HG03045 (cell line): ENCODE data around the gene HFE.
"Not testable (repeated sequence)": the region's sequence is repeated elsewhere in the genome, so short reads cannot be mapped to it uniquely, and the experiment has no call there.

Experiments
- ATAC-seq: cut with Tn5 transposase; IDR thresholded peaks from one replicate; pipeline ENCODE4 v1.9.1; 2021; ENCODE audit warnings: mild to moderate bottlenecking, moderate library complexity; ENCODE audit not compliant: unreplicated experiment

HFE gene

GRCh38 chr6:26087284-26088115 lies at the start of gene HFE:
Gene HFE (plus strand): TSS chr6:26087429. CDS start chr6:26087441, 12 bp downstream.
- ATAC-seq: no peak

- no peak for ATAC-seq
Observed at GRCh38 chr6:26041946-26042345, 45.3 kb upstream of the HFE start.

GRCh38 chr6:26043384-26044139 lies 43.7 kb upstream of the HFE start:
- peak; percentile 62 for ATAC-seq

GRCh38 chr6:26044140-26045064 lies 42.8 kb upstream of the HFE start:
- no peak for ATAC-seq

- ATAC-seq: peak; percentile 59
Observed at GRCh38 chr6:26045065-26045927, 41.9 kb upstream of the HFE start.

- ATAC-seq: no peak
Observed at GRCh38 chr6:26045928-26046368, 41.3 kb upstream of the HFE start.

GRCh38 chr6:26047329-26047728 lies 39.9 kb upstream of the HFE start:
- not testable (repeated sequence) for ATAC-seq

GRCh38 chr6:26048590-26048989 lies 38.6 kb upstream of the HFE start:
- ATAC-seq: no peak

- no peak for ATAC-seq
Observed at GRCh38 chr6:26051665-26052310, 35.4 kb upstream of the HFE start.

GRCh38 chr6:26052762-26053250 lies 34.4 kb upstream of the HFE start:
- not testable (repeated sequence) for ATAC-seq

- ATAC-seq: no peak
Observed at GRCh38 chr6:26053992-26054780, 33.0 kb upstream of the HFE start.

- peak; percentile 55 for ATAC-seq
Observed at GRCh38 chr6:26054781-26055718, 32.2 kb upstream of the HFE start.

GRCh38 chr6:26055719-26056582 lies 31.3 kb upstream of the HFE start:
- peak; percentile 78 for ATAC-seq

- ATAC-seq: no peak
Observed at GRCh38 chr6:26056583-26057350, 30.5 kb upstream of the HFE start.

- no peak for ATAC-seq
Observed at GRCh38 chr6:26057899-26058298, 29.3 kb upstream of the HFE start.
